GM23248 (cell line): ENCODE results near the gene TANK.

ENCODE experiments used
- EZH2 ChIP-seq: fragments of 200-600 bp; sonication (generic); IDR thresholded peaks from 2 replicates; pipeline ENCODE4 v1.6.1; 2018; ENCODE audit warnings: antibody characterized with exemption, mild to moderate bottlenecking; ENCODE audit not compliant: insufficient read depth, poor library complexity, severe bottlenecking
- EZH2phosphoT487 ChIP-seq: fragments of 200-600 bp; sonication (generic); IDR thresholded peaks from 2 replicates; pipeline ENCODE4 v1.6.1; 2018; ENCODE audit warnings: antibody characterized with exemption, moderate library complexity, mild to moderate bottlenecking, low read depth; ENCODE audit not compliant: insufficient read depth

DNA sequence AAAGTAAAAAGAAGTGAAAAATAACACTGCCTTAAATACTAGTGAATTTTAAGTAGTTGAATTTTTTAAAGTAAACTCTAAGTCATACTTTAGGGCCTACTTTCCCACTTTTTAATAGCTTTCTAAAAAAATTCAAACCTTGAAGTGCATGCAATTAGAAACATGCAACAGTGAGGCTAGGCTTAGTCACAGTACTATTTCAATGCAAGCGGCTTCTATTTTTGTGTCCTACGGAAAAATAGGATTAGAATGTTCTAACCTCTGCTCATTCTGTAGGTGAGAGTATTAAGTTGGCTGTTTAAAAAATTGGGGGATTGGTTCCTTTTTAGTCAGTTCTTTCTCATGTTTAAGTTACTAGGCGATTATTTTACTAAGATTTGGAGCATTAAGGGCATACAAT is 108.9 kb downstream of the TANK start:
- TF ChIP-seq EZH2: no peak
- no peak for TF ChIP-seq EZH2phosphoT487
